HepG2 (cell line): Measurements from ENCODE around the gene JHY. TPM values are rescaled to one million over a fixed set of nuclear protein-coding genes. Genes with fewer than 3 reads are reported as not detected.

Experiments
- ATAC-seq: fragments of 200-7000 bp; cut with Tn5 transposase; 3 replicates; pipeline ENCODE4 v1.9.1; 2020; ENCODE audit warnings: mild to moderate bottlenecking, moderate library complexity
- BruUV-seq: library from RNA; stranded (reverse); fragments of 400-500 nt; replicated peaks from 2 replicates; lab custom pipeline; 2021; lab: Mats Ljungman, UMichigan
- CTCF ChIA-PET: fragments of 300-600 bp; formaldehyde crosslinking; extraction: SDS; loops from one replicate; lab custom pipeline; 2021; ENCODE audit warnings: low total read pairs, inconsistent platforms, low intra/inter-chr PET ratio; lab: Yijun Ruan, JAX
- POLR2A ChIA-PET: fragments of 350-600 bp; sonication (Branson Sonifier 250); formaldehyde crosslinking; loops from one replicate; lab custom pipeline; 2020; ENCODE audit warnings: antibody characterized with exemption, inconsistent platforms; lab: Yijun Ruan, JAX
- DNase-seq: peaks from one replicate; pipeline ENCODE4 v3.0.0-alpha.2; 2015; ENCODE audit warnings: low spot score
- FAIRE-seq: peaks from 3 replicates; lab custom pipeline; 2011; peaks lifted over from hg19 to GRCh38; lab: Jason Lieb, UNC
- H2AFZ ChIP-seq: one replicate; pipeline ENCODE4 v1.6.1; 2011; ENCODE audit warnings: low read length, inconsistent platforms
- H3K27ac ChIP-seq: fragments of 300-600 bp; 3 replicates; pipeline ENCODE4 v1.8.0; 2011; ENCODE audit warnings: mixed run types, mild to moderate bottlenecking, mixed read lengths, low read length, inconsistent platforms; ENCODE audit not compliant: insufficient read depth; ENCODE audit errors: extremely low read length
- H3K27me3 ChIP-seq, 2 experiments: fragments of 200-600 bp in 1 of 2; 2 replicates in 1 of 2; 3 replicates in 1 of 2; pipeline versions ENCODE4 v1.6.0 to v1.8.0; 2011; ENCODE audit warnings: low read length in 2 of 2, mild to moderate bottlenecking in 2 of 2, moderate library complexity in 2 of 2, inconsistent platforms in 1 of 2; ENCODE audit not compliant: insufficient read depth in 2 of 2, control insufficient read depth in 1 of 2
- H3K36me3 ChIP-seq, 2 experiments: fragments of 200-600 bp in 1 of 2; replicated peaks in 1 of 2; 2 replicates in 1 of 2; 3 replicates in 1 of 2; pipeline versions ENCODE4 v1.5.1 to v1.8.0; 2011; ENCODE audit warnings: low read length in 2 of 2, inconsistent platforms in 1 of 2; ENCODE audit not compliant: insufficient read depth in 2 of 2, control insufficient read depth in 1 of 2
- H3K4me1 ChIP-seq: 2 replicates; pipeline ENCODE4 v1.5.1; 2012; ENCODE audit warnings: low read length, inconsistent platforms; ENCODE audit not compliant: insufficient read depth
- H3K4me2 ChIP-seq: 2 replicates; pipeline ENCODE4 v1.6.0; 2011; ENCODE audit warnings: low read depth, low read length, inconsistent platforms
- H3K4me3 ChIP-seq, 3 experiments: fragments of 200-600 bp in 1 of 3; sonication (generic), shearing (Covaris generic) in 1 of 3; replicated peaks in 1 of 3; 2 replicates each; pipeline ENCODE4 v1.5.1; 2011 to 2016; ENCODE audit warnings: low read length in 3 of 3, inconsistent platforms in 2 of 3, low read depth in 2 of 3, mild to moderate bottlenecking in 2 of 3, control low read depth in 1 of 3, mixed read lengths in 1 of 3; ENCODE audit not compliant: insufficient read depth in 1 of 3
- H3K79me2 ChIP-seq: one replicate; pipeline ENCODE4 v1.6.1; 2011; ENCODE audit warnings: low read length, inconsistent platforms; ENCODE audit not compliant: insufficient read depth
- H3K9ac ChIP-seq: 2 replicates; pipeline ENCODE4 v1.6.0; 2011; ENCODE audit warnings: mild to moderate bottlenecking, low read depth, low read length, inconsistent platforms; ENCODE audit not compliant: insufficient read depth
- H3K9me3 ChIP-seq: 2 replicates; pipeline ENCODE4 v1.5.1; 2012; ENCODE audit warnings: mild to moderate bottlenecking, low read length
- H4K20me1 ChIP-seq: 2 replicates; pipeline ENCODE4 v1.6.0; 2011; ENCODE audit warnings: inconsistent platforms, mild to moderate bottlenecking, low read length, moderate library complexity; ENCODE audit not compliant: insufficient read depth
- ATAD3A ChIP-seq: sonication (generic); formaldehyde crosslinking; IDR thresholded peaks from 2 replicates; pipeline ENCODE4 v1.4.0; 2020; ENCODE audit warnings: missing genetic modification reagents
- CHCHD3 ChIP-seq: sonication (generic); formaldehyde crosslinking; IDR thresholded peaks from 2 replicates; pipeline ENCODE4 v1.8.0; 2022; ENCODE audit warnings: mild to moderate bottlenecking, missing genetic modification reagents, moderate library complexity
- DBP ChIP-seq: sonication (generic); formaldehyde crosslinking; IDR thresholded peaks from 2 replicates; pipeline ENCODE4 v1.4.0; 2020; ENCODE audit warnings: missing genetic modification reagents; ENCODE audit errors: not compliant biosample characterization
- GABPA ChIP-seq, 2 experiments: IDR thresholded peaks; 2 replicates each; pipeline ENCODE4 v1.6.1; 2011 to 2016; ENCODE audit warnings: low read depth in 2 of 2, low read length in 1 of 2, missing biosample characterization in 1 of 2, missing genetic modification characterization in 1 of 2
- HNF4G ChIP-seq, 2 experiments: sonication (generic) in 1 of 2; formaldehyde crosslinking in 1 of 2; IDR thresholded peaks; 2 replicates each; pipeline versions ENCODE4 v1.4.0 to v1.6.1; 2011 to 2020; ENCODE audit warnings: borderline replicate concordance in 2 of 2, low read depth in 2 of 2, mild to moderate bottlenecking in 2 of 2, low read length in 1 of 2, missing genetic modification reagents in 1 of 2, moderate library complexity in 1 of 2
- IKZF1 ChIP-seq: fragments of 450-650 bp; IDR thresholded peaks from 2 replicates; pipeline ENCODE4 v1.7.1; 2016
- JUND ChIP-seq: sonication (generic); formaldehyde crosslinking; IDR thresholded peaks from 2 replicates; pipeline ENCODE4 v1.8.0; 2022; ENCODE audit warnings: mild to moderate bottlenecking, missing genetic modification reagents
- KLF13 ChIP-seq: sonication (generic); formaldehyde crosslinking; IDR thresholded peaks from 2 replicates; pipeline ENCODE4 v1.4.0; 2020; ENCODE audit warnings: mild to moderate bottlenecking, missing genetic modification reagents
- MEIS1 ChIP-seq: sonication (generic); formaldehyde crosslinking; IDR thresholded peaks from 2 replicates; pipeline ENCODE4 v1.9.0; 2021; ENCODE audit warnings: mild to moderate bottlenecking, missing genetic modification reagents, moderate library complexity, borderline replicate concordance
- NAIF1 ChIP-seq: sonication (generic); formaldehyde crosslinking; IDR thresholded peaks from 2 replicates; pipeline ENCODE4 v1.5.0; 2020; ENCODE audit warnings: mild to moderate bottlenecking, missing genetic modification reagents, borderline replicate concordance
- RBFOX2 ChIP-seq: fragments of 200-400 bp; formaldehyde crosslinking; IDR thresholded peaks from 2 replicates; pipeline ENCODE4 v1.6.1; 2017; ENCODE audit warnings: low read depth, mild to moderate bottlenecking, low read length
- SMAD3 ChIP-seq: sonication (generic); formaldehyde crosslinking; IDR thresholded peaks from 2 replicates; pipeline ENCODE4 v1.4.0; 2020; ENCODE audit warnings: missing genetic modification reagents
- ZKSCAN8 ChIP-seq: IDR thresholded peaks from 2 replicates; pipeline ENCODE4 v1.6.1; 2016; ENCODE audit warnings: borderline replicate concordance, missing genetic modification reagents, missing compliant biosample characterization
- ZNF207 ChIP-seq: fragments of 450-650 bp; IDR thresholded peaks from 2 replicates; pipeline ENCODE4 v1.6.1; 2016; ENCODE audit warnings: antibody characterized with exemption, borderline replicate concordance
- ZNF230 ChIP-seq: sonication (generic); formaldehyde crosslinking; IDR thresholded peaks from 2 replicates; pipeline ENCODE4 v1.4.0; 2020; ENCODE audit warnings: mild to moderate bottlenecking, missing genetic modification reagents
- ZNF251 ChIP-seq: sonication (generic); formaldehyde crosslinking; IDR thresholded peaks from 2 replicates; pipeline ENCODE4 v1.9.0; 2021; ENCODE audit warnings: mild to moderate bottlenecking, missing genetic modification reagents
- ZNF362 ChIP-seq: sonication (generic); formaldehyde crosslinking; IDR thresholded peaks from 2 replicates; pipeline ENCODE4 v1.4.0; 2020; ENCODE audit warnings: missing genetic modification reagents, mild to moderate bottlenecking, borderline replicate concordance
- ZNF567 ChIP-seq: sonication (generic); formaldehyde crosslinking; IDR thresholded peaks from 2 replicates; pipeline ENCODE4 v1.8.1; 2023; ENCODE audit warnings: mild to moderate bottlenecking, missing genetic modification reagents, borderline replicate concordance
- WGBS: methylation state at CpG from one replicate; pipeline ENCODE4 v1.1.6; 2017; ENCODE audit warnings: low lambda C conversion rate; 5-methylcytosine and 5-hydroxymethylcytosine counted together
- in situ Hi-C: cut with HindIII; loops from 2 replicates; pipeline ENCODE4 v1.10.0; 2017; ENCODE audit warnings: low pct_unique_long_range_greater_than_20kb; ENCODE audit not compliant: extremely low pct_ligation_motif_present
- intact Hi-C: fragments of 100-400 bp; cut with micrococcal nuclease; formaldehyde crosslinking; loops from one replicate; pipeline ENCODE4 v1.10.0; 2022; ENCODE audit not compliant: unreplicated experiment
- polyA plus RNA-seq, 8 experiments: library from polyadenylated mRNA; depleted of rRNA in 3 of 8; stranded (reverse) in 7 of 8; unstranded in 1 of 8; fragments of >200 nt; fragmentation: Illumina TruSeq in 4 of 8; extraction: Trizol in 4 of 8; gene quantifications; 2 replicates each; pipeline versions ENCODE4 v1.2.1 to v1.2.3, GENCODE V29; 2011 to 2016; ENCODE audit warnings: low read depth in 4 of 8, missing spikeins in 1 of 8, mixed read lengths in 1 of 8; ENCODE audit not compliant: insufficient read depth in 1 of 8
- total RNA-seq, 5 experiments: library from RNA; depleted of rRNA; stranded (reverse); fragments of >200 nt; fragmentation: Illumina TruSeq; extraction: Trizol; gene quantifications; 2 replicates each; pipeline ENCODE4 v1.2.3, GENCODE V29; 2016; ENCODE audit warnings: low read depth in 1 of 5
- TF ChIP-seq, protein P1 (sequence below): sonication (generic); formaldehyde crosslinking; IDR thresholded peaks from 2 replicates; pipeline ENCODE4 v1.5.0; 2020; ENCODE audit warnings: missing genetic modification reagents

Gene JHY
- total and polyA plus RNA-seq, 2 of the 13 experiments (the other 11 are each of a cell fraction or from before 2014, with no cell fraction given) = not detected

DNA sequence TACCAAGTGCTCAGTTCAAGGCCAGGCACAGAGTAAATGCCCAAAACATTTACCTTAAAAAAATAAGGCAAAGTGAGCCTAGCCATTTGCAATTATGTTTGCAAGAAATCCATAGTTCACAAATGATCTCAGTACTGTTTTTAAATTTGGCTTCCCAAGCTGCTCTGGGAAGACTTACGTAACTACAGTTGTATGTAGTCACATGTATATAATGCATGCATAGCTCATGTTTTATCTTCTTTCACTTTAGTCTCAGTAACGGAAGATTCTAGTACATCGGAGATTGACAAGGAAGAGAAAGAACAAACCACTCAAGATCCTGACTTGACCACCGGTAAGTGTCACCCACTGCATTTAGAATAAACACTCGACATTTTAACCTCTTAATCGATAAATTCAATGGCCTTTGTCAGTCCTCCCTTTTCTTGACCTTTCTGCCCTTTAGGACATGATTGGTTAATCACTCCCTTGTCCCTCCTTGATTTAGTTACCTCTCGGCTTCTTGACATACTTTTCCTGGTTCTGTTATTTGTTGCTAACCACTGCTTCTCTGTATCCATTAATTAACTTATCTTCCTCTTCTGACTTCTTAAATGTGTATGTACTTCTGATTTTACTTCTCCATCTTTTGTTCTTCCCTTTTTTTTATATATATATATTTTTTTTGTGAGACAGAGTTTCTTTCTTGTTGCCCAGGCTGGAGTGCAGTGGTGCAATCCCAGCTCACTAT lies 18.0 kb upstream of the JHY start:
- Histone ChIP-seq H3K9ac (no peak overlapping the region), H3K27me3 (peaks cover 0 to 10% of the 10 kb centered on the region in 2 experiments; a peak in 3 of 5 replicates), H3K36me3 (no peaks in the 10 kb centered on the region), H3K27ac (no peak overlapping the region), H2AFZ (no peak overlapping the region), H4K20me1 (no peaks in the 10 kb centered on the region), H3K79me2 (no peaks in the 10 kb centered on the region), H3K4me1 (no peaks in the 10 kb centered on the region), H3K4me2 (no peak overlapping the region), H3K4me3 (no peak overlapping the region), H3K9me3 (no peaks in the 10 kb centered on the region)
- ATAC-seq (no peak), FAIRE-seq (no peak), DNase-seq (no peak)
- in situ Hi-C loops (loop anchor here (10.0 kb wide), 1 partner anchor 160 kb away; no protein-coding TSS in a partner anchor), intact Hi-C loops (no loop called here)
- CTCF ChIA-PET = interaction anchor here (1.1 to 1.6 kb wide), 2 partner anchors 159 to 189 kb away, joined by 3 to 13 read pairs; no protein-coding TSS in a partner anchor
- BruUV-seq = no TSS peak
- POLR2A ChIA-PET = no interaction called here
- WGBS = 28% methylated on average over 7 of the region's 7 CpGs
- TF ChIP-seq MEIS1 (no peak), KLF13 (CRISPR knock-in tag) (no peak), NAIF1 (no peak), IKZF1 (no peak), ZNF362 (no peak), GABPA (IDR thresholded peaks at IDR 0.05; ENCODE audit: low read depth, low read length) (no peak), GABPA (CRISPR knock-in tag; IDR thresholded peaks at IDR 0.05; ENCODE audit: low read depth) (no peak), ZNF567 (no peak), ZKSCAN8 (no peak), ZNF230 (CRISPR knock-in tag) (no peak), ATAD3A (no peak), JUND (no peak), CHCHD3 (CRISPR knock-in tag) (no peak), HNF4G (IDR thresholded peaks at IDR 0.05; ENCODE audit: borderline replicate concordance, low read depth, low read length) (no peak), HNF4G (CRISPR knock-in tag; IDR thresholded peaks at IDR 0.05; ENCODE audit: borderline replicate concordance, low read depth) (no peak), ZNF207 (no peak), RBFOX2 (no peak), SMAD3 (no peak), ZNF251 (no peak), DBP (CRISPR knock-in tag) (no peak)
- TF ChIP-seq, protein P1, sequence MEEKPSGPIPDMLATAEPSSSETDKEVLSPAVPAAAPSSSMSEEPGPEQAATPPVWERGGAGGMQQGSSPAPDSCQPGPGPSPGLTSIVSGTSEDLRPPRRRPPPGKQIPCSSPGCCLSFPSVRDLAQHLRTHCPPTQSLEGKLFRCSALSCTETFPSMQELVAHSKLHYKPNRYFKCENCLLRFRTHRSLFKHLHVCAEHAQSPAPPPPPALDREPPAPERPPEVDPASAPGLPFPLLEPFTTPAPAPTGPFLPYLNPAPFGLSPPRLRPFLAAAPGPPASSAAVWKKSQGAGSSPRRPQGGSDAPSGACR (CRISPR knock-in tag) = no peak
